Ectodermal cell (in vitro differentiated cells): ENCODE measurements around the gene AUTS2.

Experiments
- H3K27ac ChIP-seq: 2 replicates; pipeline ENCODE4 v1.7.0; 2013; ENCODE audit warnings: mild to moderate bottlenecking, low read depth, low read length; ENCODE audit not compliant: insufficient read depth, poor library complexity, severe bottlenecking
- H3K27me3 ChIP-seq: 2 replicates; pipeline ENCODE4 v1.7.0; 2013; ENCODE audit warnings: mild to moderate bottlenecking, low read length; ENCODE audit not compliant: insufficient read depth, control insufficient read depth, poor library complexity, severe bottlenecking
- H3K36me3 ChIP-seq: one replicate; pipeline ENCODE4 v1.7.0; 2013; ENCODE audit warnings: low read length; ENCODE audit not compliant: control insufficient read depth, insufficient read depth
- H3K4me1 ChIP-seq: one replicate; pipeline ENCODE4 v1.7.0; 2013; ENCODE audit warnings: low read length; ENCODE audit not compliant: control insufficient read depth, insufficient read depth
- H3K4me3 ChIP-seq: 2 replicates; pipeline ENCODE4 v1.7.0; 2013; ENCODE audit warnings: low read depth, low read length, control low read depth; ENCODE audit not compliant: insufficient read depth
- H3K9me3 ChIP-seq: 2 replicates; pipeline ENCODE4 v1.7.0; 2013; ENCODE audit warnings: mild to moderate bottlenecking, low read length, moderate library complexity; ENCODE audit not compliant: control insufficient read depth
- WGBS, 2 experiments: methylation state at CpG; one replicate each; pipeline ENCODE4 v1.1.7; 2013; ENCODE audit warnings: missing lambda C conversion rate in 2 of 2; 5-methylcytosine and 5-hydroxymethylcytosine counted together

Gene AUTS2

DNA sequence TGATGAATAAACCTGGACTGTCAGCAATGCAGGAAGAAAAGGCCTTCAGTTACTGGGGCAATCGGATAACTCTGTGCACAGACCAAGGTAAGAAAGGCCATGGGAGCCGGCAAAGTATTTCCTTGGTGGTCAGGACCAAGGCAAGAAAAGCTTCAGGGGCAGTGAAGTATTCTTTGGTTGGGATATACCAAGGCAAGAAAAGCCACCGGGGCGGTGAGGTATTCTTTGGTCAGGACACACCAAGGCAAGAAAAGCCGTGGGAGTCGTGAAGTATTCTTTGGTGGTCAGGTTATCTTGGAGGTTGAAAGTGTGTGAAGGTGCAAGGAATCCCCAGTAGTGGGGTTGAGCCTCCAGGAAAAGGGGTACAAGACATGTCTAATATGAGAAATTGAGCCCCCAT is 1238.7 kb downstream of the AUTS2 start:
- Histone ChIP-seq H3K4me3 (no peak overlapping the region), H3K36me3 (no peaks in the 10 kb centered on the region), H3K4me1 (no peaks in the 10 kb centered on the region), H3K9me3 (peaks cover 5% of the 10 kb centered on the region), H3K27ac (no peak overlapping the region), H3K27me3 (no peaks in the 10 kb centered on the region)
- WGBS, 2 experiments: 97% methylated on average over 6 of the region's 6 CpGs

DNA sequence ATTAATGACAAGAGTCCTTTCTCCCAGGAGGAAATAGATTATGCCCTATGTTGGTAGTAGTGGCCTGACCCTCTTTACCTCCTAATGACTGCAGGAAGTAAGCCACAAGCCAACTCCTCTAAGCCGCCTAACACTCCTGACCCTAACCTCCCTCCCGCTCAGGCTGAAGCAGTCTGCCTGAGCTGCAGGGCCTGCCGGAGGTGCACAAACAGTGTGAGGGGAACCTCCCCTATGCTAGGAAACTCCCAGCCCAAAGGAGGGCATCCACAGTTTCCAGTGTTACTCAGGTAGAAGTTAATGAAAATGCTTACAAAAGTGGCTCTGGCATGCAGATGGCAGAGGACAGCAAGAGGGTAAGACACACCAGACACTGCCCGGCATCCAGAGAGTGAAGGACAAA is 1239.3 kb downstream of the AUTS2 start:
- Histone ChIP-seq H3K36me3 (no peaks in the 10 kb centered on the region), H3K9me3 (peaks cover 5% of the 10 kb centered on the region), H3K27me3 (no peaks in the 10 kb centered on the region), H3K4me1 (no peaks in the 10 kb centered on the region), H3K27ac (no peak overlapping the region), H3K4me3 (no peak overlapping the region)
- WGBS, 2 experiments: 91 to 92% methylated on average over 4 of the region's 4 CpGs

DNA sequence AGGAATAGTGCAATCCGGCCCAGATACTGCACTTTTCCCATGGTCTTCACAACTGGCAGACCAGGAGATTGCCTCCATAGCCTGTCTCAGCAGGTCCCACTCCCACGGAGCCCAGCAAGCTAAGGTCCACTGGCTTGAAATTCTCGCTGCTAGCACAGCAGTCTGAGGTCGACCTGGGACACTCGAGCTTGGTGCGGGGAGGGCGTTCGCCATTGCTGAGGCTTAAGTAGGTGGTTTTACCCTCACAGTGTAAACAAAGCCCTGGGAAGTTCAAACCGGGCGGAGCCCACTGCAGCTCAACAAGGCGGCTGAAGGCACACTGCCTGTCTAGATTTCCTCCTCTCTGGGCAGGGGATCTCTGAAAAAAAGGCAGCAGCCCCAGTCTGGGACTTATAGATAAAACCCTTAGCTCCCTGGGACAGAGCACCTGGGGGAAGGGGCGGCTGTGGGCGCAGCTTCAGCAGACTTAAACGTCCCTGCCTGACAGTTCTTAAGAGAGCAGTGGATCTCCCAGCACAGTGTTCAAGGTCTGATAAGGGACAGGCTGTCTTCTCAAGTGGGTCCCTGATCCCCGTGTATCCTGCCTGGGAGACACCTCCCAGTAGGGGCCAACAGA is 1240.1 kb downstream of the AUTS2 start:
- no peaks in the 10 kb centered on the region for H3K36me3 ChIP-seq
- peaks cover 5% of the 10 kb centered on the region for H3K9me3 ChIP-seq
- no peaks in the 10 kb centered on the region for H3K4me1 ChIP-seq
- WGBS, 2 experiments: 85 to 91% methylated on average over 15 of the region's 15 CpGs
- H3K27ac ChIP-seq: no peak overlapping the region
- no peaks in the 10 kb centered on the region for H3K27me3 ChIP-seq
- no peak overlapping the region for H3K4me3 ChIP-seq
